Endothelial cell of umbilical vein (primary cell): ENCODE results near the gene ENTPD3. TPM values are rescaled to one million over a fixed set of nuclear protein-coding genes. Genes with fewer than 3 reads are reported as not detected.

ENCODE experiments used
- BruUV-seq: library from RNA; stranded (reverse); fragments of 400-500 nt; replicated peaks from 2 replicates; lab custom pipeline; 2021; lab: Mats Ljungman, UMichigan
- CTCF ChIA-PET: fragments of 300-600, 350-600 bp; sonication (Branson Sonifier 250); formaldehyde crosslinking; loops from one replicate; lab custom pipeline; 2021; ENCODE audit warnings: antibody characterized with exemption, inconsistent platforms; lab: Charles Lee
- POLR2A ChIA-PET: fragments of 300-600, 350-600 bp; sonication (Branson Sonifier 250); formaldehyde crosslinking; loops from one replicate; lab custom pipeline; 2021; ENCODE audit warnings: antibody characterized with exemption, inconsistent platforms; lab: Charles Lee
- DNase-seq: peaks from one replicate; pipeline ENCODE4 v3.0.0-alpha.2; 2011; ENCODE audit warnings: low read depth, low spot score
- FAIRE-seq: peaks from 2 replicates; lab custom pipeline; 2011; peaks lifted over from hg19 to GRCh38; lab: Jason Lieb, UNC
- H2AFZ ChIP-seq: 2 replicates; pipeline ENCODE4 v1.6.0; 2012; ENCODE audit warnings: low read depth, low read length, control low read depth, inconsistent platforms
- H3K27ac ChIP-seq: 2 replicates; pipeline ENCODE4 v1.5.1; 2011; ENCODE audit warnings: low read depth, mild to moderate bottlenecking, control low read depth, low read length, moderate library complexity; ENCODE audit not compliant: insufficient read depth
- H3K27me3 ChIP-seq, 2 experiments: 2 replicates each; pipeline versions ENCODE4 v1.6.0 to v1.6.1; 2011; ENCODE audit warnings: low read length in 2 of 2, mixed read lengths in 1 of 2; ENCODE audit not compliant: control insufficient read depth in 2 of 2, insufficient read depth in 2 of 2
- H3K36me3 ChIP-seq, 2 experiments: 2 replicates in 1 of 2; 3 replicates in 1 of 2; pipeline ENCODE4 v1.5.1; 2011; ENCODE audit warnings: low read length in 2 of 2, mild to moderate bottlenecking in 1 of 2, moderate library complexity in 1 of 2; ENCODE audit not compliant: control insufficient read depth in 2 of 2, insufficient read depth in 2 of 2; ENCODE audit errors: extremely low read depth in 1 of 2
- H3K4me1 ChIP-seq: 3 replicates; pipeline ENCODE4 v1.5.1; 2011; ENCODE audit warnings: mild to moderate bottlenecking, low read length; ENCODE audit not compliant: control insufficient read depth, insufficient read depth; ENCODE audit errors: extremely low read depth
- H3K4me2 ChIP-seq: 2 replicates; pipeline ENCODE4 v1.6.1; 2011; ENCODE audit warnings: low read length, control low read depth, mixed read lengths; ENCODE audit not compliant: insufficient read depth
- H3K4me3 ChIP-seq, 3 experiments: fragments of 200-600 bp in 1 of 3; sonication (generic), shearing (Covaris generic) in 1 of 3; replicated peaks in 1 of 3; 2 replicates each; pipeline ENCODE4 v1.5.1; 2011 to 2016; ENCODE audit warnings: control low read depth in 3 of 3, low read length in 3 of 3, mild to moderate bottlenecking in 2 of 3, inconsistent platforms in 1 of 3, low read depth in 1 of 3, moderate library complexity in 1 of 3; ENCODE audit not compliant: insufficient read depth in 1 of 3
- H3K79me2 ChIP-seq: 2 replicates; pipeline ENCODE4 v1.6.0; 2012; ENCODE audit warnings: low read length, inconsistent platforms; ENCODE audit not compliant: control insufficient read depth, insufficient read depth
- H3K9ac ChIP-seq: replicated peaks from 2 replicates; pipeline ENCODE3; 2011; ENCODE audit warnings: low read length, control low read depth; ENCODE audit not compliant: insufficient read depth; ENCODE audit errors: extremely low read depth
- H3K9me1 ChIP-seq: replicated peaks from 3 replicates; pipeline ENCODE4 v1.6.0; 2011; ENCODE audit warnings: mild to moderate bottlenecking, low read length; ENCODE audit not compliant: control insufficient read depth, insufficient read depth; ENCODE audit errors: extremely low read depth
- H3K9me3 ChIP-seq: replicated peaks from 2 replicates; pipeline ENCODE4 v1.5.1; 2012; ENCODE audit warnings: low read length, inconsistent platforms; ENCODE audit not compliant: control insufficient read depth, insufficient read depth
- H4K20me1 ChIP-seq: replicated peaks from 2 replicates; pipeline ENCODE3; 2011; ENCODE audit warnings: mild to moderate bottlenecking, low read length; ENCODE audit not compliant: control insufficient read depth, insufficient read depth; ENCODE audit errors: extremely low read depth
- CTCF ChIP-seq, 2 donors: IDR thresholded peaks; 1 replicate in 1 of 2; 2 replicates in 1 of 2; pipeline ENCODE4 v1.5.1; 2011; ENCODE audit warnings: low read length in 2 of 2, mild to moderate bottlenecking in 2 of 2, moderate library complexity in 2 of 2, control low read depth in 1 of 2, inconsistent platforms in 1 of 2, low read depth in 1 of 2; ENCODE audit not compliant: insufficient read depth in 1 of 2; ENCODE audit errors: extremely low read depth in 1 of 2
- EZH2 ChIP-seq: IDR thresholded peaks from 2 replicates; pipeline ENCODE4 v1.6.1; 2012; ENCODE audit warnings: borderline replicate concordance, low read depth, mild to moderate bottlenecking, moderate library complexity, low read length, inconsistent platforms; ENCODE audit not compliant: severe bottlenecking
- FOS ChIP-seq: IDR thresholded peaks from 2 replicates; pipeline ENCODE4 v1.6.1; 2011; ENCODE audit warnings: mild to moderate bottlenecking, low read length, moderate library complexity, borderline replicate concordance; ENCODE audit not compliant: insufficient read depth
- GATA2 ChIP-seq: IDR thresholded peaks from 2 replicates; pipeline ENCODE4 v1.7.0; 2011; ENCODE audit warnings: low read depth, mild to moderate bottlenecking, moderate library complexity, mixed read lengths, low read length; ENCODE audit not compliant: insufficient read length, insufficient read depth
- JUN ChIP-seq: IDR thresholded peaks from 2 replicates; pipeline ENCODE4 v1.6.1; 2011; ENCODE audit warnings: borderline replicate concordance, low read depth; ENCODE audit not compliant: insufficient read length, insufficient read depth
- MAX ChIP-seq: IDR thresholded peaks from 2 replicates; pipeline ENCODE4 v1.6.1; 2011; ENCODE audit not compliant: insufficient read depth, insufficient read length
- MYC ChIP-seq: IDR thresholded peaks from one replicate; pipeline ENCODE4 v1.6.1; 2011; ENCODE audit warnings: mild to moderate bottlenecking, low read depth, low read length
- POLR2A ChIP-seq: IDR thresholded peaks from 2 replicates; pipeline ENCODE4 v1.6.1; 2012; ENCODE audit warnings: low read depth, mild to moderate bottlenecking, control low read depth, low read length
- POLR2AphosphoS5 ChIP-seq: IDR thresholded peaks from 2 replicates; pipeline ENCODE4 v1.6.1; 2012; ENCODE audit warnings: low read depth, mild to moderate bottlenecking, control low read depth, low read length, moderate library complexity; ENCODE audit not compliant: insufficient read depth
- dilution Hi-C: fragments of 300-500 bp; cut with MboI; formaldehyde crosslinking; loops from one replicate; pipeline ENCODE4 v1.15.0; 2019; ENCODE audit warnings: low sequenced_read_pairs; ENCODE audit not compliant: extremely low pct_ligation_motif_present
- intact Hi-C: fragments of 100-400 bp; cut with micrococcal nuclease; formaldehyde crosslinking; loops from one replicate; pipeline ENCODE4 v1.10.0; 2022
- polyA plus RNA-seq, 4 experiments: library from polyadenylated mRNA; depleted of rRNA in 3 of 4; stranded (reverse) in 3 of 4; unstranded in 1 of 4; fragments of >200 nt; gene quantifications; 2 replicates each; pipeline versions ENCODE4 v1.2.1 to v1.2.3, GENCODE V29; 2011 to 2012; ENCODE audit warnings: missing spikeins in 1 of 4
- total RNA-seq: library from RNA; stranded (reverse); gene quantifications from 2 replicates; pipeline ENCODE4 v1.2.3, GENCODE V29; 2021

Gene ENTPD3
- total and polyA plus RNA-seq, 2 donors (not counting 3 experiments of a cell fraction or from before 2014, with no cell fraction given): not detected

DNA sequence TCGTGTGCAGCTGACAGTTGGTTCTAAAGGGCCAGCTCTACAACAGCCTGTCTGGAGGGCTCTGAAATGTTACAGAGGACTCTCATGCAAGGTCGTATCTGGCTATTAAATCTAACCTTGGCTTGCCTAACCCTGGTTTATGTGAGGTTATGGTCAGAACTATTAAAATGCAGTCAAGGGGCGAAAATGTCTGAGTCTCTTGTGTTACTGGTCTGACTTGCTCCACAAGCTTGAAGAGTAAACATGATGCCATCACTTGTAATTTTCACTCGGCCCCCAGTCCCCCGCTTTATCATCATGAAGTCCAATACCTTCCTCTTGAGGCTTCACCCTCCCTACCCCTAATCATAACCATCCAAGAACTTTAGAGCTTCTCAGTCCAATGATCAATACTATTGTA is 9.4 kb downstream of the ENTPD3 start:
- no peak for DNase-seq
- intact Hi-C loops: no loop called here
- H2AFZ ChIP-seq: no peak overlapping the region
- no TSS peak for BruUV-seq
- no peak overlapping the region for H3K4me3 ChIP-seq
- H3K9me3 ChIP-seq: no peaks in the 10 kb centered on the region
- ChIA-PET POLR2A (no interaction called here), CTCF (no interaction called here)
- no peaks in the 10 kb centered on the region for H3K79me2 ChIP-seq
- H3K27ac ChIP-seq: no peak overlapping the region
- no peak overlapping the region for H3K9ac ChIP-seq
- FAIRE-seq: no peak
- no peaks in the 10 kb centered on the region for H3K36me3 ChIP-seq
- TF ChIP-seq JUN (no peak), POLR2AphosphoS5 (no peak), POLR2A (no peak), FOS (no peak), MAX (no peak), MYC (no peak), CTCF (IDR thresholded peaks at IDR 0.05; ENCODE audit: extremely low read depth in 1 of 2, insufficient read depth in 1 of 2, low read depth in 1 of 2, low read length in 2 of 2) (no peak), GATA2 (no peak), EZH2 (no peak)
- no peaks in the 10 kb centered on the region for H3K4me1 ChIP-seq
- H4K20me1 ChIP-seq: no peaks in the 10 kb centered on the region
- H3K27me3 ChIP-seq: peaks cover 0 to 3% of the 10 kb centered on the region in 2 experiments
- dilution Hi-C loops: no loop called here
- no peaks in the 10 kb centered on the region for H3K9me1 ChIP-seq
- H3K4me2 ChIP-seq: no peak overlapping the region
